Skeletal muscle tissue (tissue), 4 donors: ENCODE data around the gene TRAM2. TPM values are rescaled to one million over a fixed set of nuclear protein-coding genes. Genes with fewer than 3 reads are reported as not detected.

Source experiments
- H3K27ac ChIP-seq: one replicate; pipeline ENCODE4 v1.7.0; 2013; ENCODE audit warnings: mild to moderate bottlenecking, low read depth, low read length, inconsistent platforms
- H3K27me3 ChIP-seq, 3 donors: one replicate each; pipeline ENCODE4 v1.7.0; 2013; ENCODE audit warnings: low read length in 3 of 3; ENCODE audit not compliant: control insufficient read depth in 3 of 3, insufficient read depth in 3 of 3
- H3K36me3 ChIP-seq, 3 donors: one replicate each; pipeline ENCODE4 v1.7.0; 2013; ENCODE audit warnings: low read length in 3 of 3; ENCODE audit not compliant: control insufficient read depth in 3 of 3, insufficient read depth in 3 of 3
- H3K4me1 ChIP-seq, 3 donors: one replicate each; pipeline ENCODE4 v1.7.0; 2013; ENCODE audit warnings: low read length in 3 of 3, mild to moderate bottlenecking in 3 of 3; ENCODE audit not compliant: control insufficient read depth in 3 of 3, insufficient read depth in 3 of 3
- H3K4me3 ChIP-seq, 3 donors: one replicate each; pipeline ENCODE4 v1.7.0; 2013; ENCODE audit warnings: low read length in 3 of 3
- H3K9ac ChIP-seq, 3 donors: one replicate each; pipeline ENCODE4 v1.7.0; 2013; ENCODE audit warnings: low read length in 3 of 3, mild to moderate bottlenecking in 3 of 3, moderate library complexity in 2 of 3, low read depth in 1 of 3
- H3K9me3 ChIP-seq, 3 donors: one replicate each; pipeline ENCODE4 v1.7.0; 2013; ENCODE audit warnings: low read length in 3 of 3; ENCODE audit not compliant: control insufficient read depth in 3 of 3
- total RNA-seq: library from RNA; depleted of rRNA; stranded (reverse); fragments of >200 nt; gene quantifications from one replicate; pipeline ENCODE4 v1.2.3, GENCODE V29; 2014
- donor health status: Osteomylitis.

Gene TRAM2
- total RNA-seq, 1 donor from 2014 or later, result 13.6 TPM

DNA sequence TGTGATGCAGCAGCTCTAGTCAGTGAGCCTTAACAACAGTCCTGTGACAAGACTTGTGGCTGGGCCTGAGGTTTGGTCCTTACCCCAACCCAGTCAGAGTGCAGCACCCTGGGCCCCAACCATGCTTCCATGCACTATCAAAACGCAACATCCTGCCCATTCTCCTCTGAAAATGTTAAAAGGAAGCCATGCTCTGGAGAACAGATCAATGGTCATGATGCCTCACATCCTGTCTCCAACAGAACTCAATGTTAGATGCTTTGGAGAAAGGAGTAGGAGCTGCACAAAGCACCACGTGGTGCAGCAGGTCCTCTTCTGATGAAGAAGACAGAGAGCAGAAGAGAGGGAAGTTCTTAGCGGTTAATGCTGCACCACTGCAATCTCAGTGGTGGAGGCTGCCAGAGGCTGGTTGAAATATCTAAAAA is 41.9 kb downstream of the TRAM2 start:
- no peak overlapping the region for H3K4me3 ChIP-seq
- no peak overlapping the region for H3K27ac ChIP-seq
- H3K4me1 ChIP-seq, result peaks cover 9 to 11% (median 10%) of the 10 kb centered on the region in 3 donors
- no peak overlapping the region for H3K9ac ChIP-seq
- peaks cover 0 to 11% (median 2%) of the 10 kb centered on the region in 3 donors for H3K36me3 ChIP-seq
- no peaks in the 10 kb centered on the region for H3K27me3 ChIP-seq
- no peaks in the 10 kb centered on the region for H3K9me3 ChIP-seq

DNA sequence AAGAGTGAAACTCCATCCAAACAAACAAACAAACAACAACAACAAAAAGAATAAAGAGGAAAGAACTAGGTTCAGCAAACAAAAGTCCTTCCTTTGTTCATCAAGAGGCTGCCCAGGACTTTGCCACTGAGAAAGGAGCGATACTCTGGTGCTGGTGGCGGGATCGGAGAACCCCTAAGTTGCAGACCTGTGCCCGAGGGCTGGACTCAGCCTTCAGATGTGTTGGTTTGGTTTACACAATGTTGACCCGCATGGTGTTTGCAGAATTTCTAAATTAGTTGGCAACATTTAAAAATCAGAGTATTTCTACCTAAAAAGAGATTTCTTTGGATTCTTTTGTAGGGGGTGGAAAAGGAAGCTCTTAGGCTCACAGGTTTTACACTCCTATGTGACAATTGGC is 42.5 kb downstream of the TRAM2 start:
- Histone ChIP-seq H3K36me3 (peaks cover 0 to 11% (median 2%) of the 10 kb centered on the region in 3 donors), H3K27ac (no peak overlapping the region), H3K27me3 (no peaks in the 10 kb centered on the region), H3K9me3 (no peaks in the 10 kb centered on the region), H3K4me3 (no peak overlapping the region), H3K4me1 (peaks cover 9 to 11% (median 10%) of the 10 kb centered on the region in 3 donors), H3K9ac (no peak overlapping the region)

DNA sequence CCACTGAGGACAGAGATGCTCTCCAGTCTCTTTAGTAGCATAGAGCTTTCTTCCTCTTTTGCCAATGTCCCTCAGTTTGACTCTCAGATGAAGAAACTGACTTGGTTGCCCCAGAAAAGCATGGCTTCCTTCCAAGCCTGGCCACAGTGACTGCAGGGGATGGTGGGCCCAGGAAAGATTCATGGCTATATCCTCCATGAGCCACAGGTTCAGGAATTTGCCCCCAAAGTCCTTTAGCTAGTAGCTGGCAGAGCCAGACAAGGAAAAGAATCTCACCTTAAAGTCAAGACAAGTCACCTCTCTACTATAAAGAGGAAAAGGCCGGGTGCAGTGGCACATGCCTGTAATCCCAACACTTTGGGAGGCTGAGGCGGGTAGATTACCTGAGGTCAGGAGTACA is 43.4 kb downstream of the TRAM2 start:
- H3K9ac ChIP-seq, result no peak overlapping the region
- no peak overlapping the region for H3K27ac ChIP-seq
- H3K4me1 ChIP-seq, result peaks cover 9 to 11% (median 10%) of the 10 kb centered on the region in 3 donors
- no peaks in the 10 kb centered on the region for H3K9me3 ChIP-seq
- peaks cover 0 to 11% (median 2%) of the 10 kb centered on the region in 3 donors for H3K36me3 ChIP-seq
- no peaks in the 10 kb centered on the region for H3K27me3 ChIP-seq
- no peak overlapping the region for H3K4me3 ChIP-seq

DNA sequence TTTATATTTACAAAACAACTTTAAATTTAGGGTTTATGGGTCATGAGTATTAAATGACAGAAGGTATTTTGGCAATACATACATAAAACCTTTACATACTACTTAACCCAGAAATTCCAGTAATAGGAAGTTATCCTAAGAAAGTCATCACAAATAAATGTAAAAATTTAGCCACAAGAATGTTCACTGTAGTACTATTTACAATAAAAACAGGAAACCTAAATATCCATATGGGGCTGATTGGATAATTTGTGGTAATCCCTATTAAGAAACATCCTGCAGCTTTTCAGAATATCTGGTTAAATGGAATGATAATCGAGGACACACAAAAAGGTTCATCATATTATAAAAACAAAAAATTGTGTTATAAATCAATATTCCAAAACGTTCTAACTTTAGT is 44.4 kb downstream of the TRAM2 start:
- no peak overlapping the region for H3K9ac ChIP-seq
- no peak overlapping the region for H3K4me3 ChIP-seq
- H3K4me1 ChIP-seq, result peaks cover 2 to 6% (median 2%) of the 10 kb centered on the region in 3 donors
- no peaks in the 10 kb centered on the region for H3K9me3 ChIP-seq
- H3K27ac ChIP-seq, result no peak overlapping the region
- H3K36me3 ChIP-seq, result peaks cover 0 to 11% (median 2%) of the 10 kb centered on the region in 3 donors
- H3K27me3 ChIP-seq, result no peaks in the 10 kb centered on the region

DNA sequence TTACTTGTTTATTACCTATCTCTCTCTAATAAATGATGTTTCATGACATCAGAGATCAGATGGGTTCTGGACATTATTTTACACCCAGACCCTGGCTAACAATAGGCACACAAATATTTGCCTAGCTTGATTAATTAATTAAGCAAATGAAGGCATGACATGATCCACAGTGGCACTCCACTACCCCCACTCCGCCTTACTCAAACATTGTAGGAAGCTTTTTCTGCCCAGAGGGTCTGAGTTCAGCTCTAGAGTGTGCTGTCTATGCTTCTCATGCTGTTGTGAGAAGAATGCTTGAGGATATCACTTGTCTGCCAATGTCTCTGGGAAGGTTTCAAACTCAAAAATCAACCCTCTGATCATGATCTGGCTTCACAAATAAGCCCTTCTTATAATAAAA is 45.0 kb downstream of the TRAM2 start:
- H3K4me3 ChIP-seq, result no peak overlapping the region
- H3K27ac ChIP-seq, result no peak overlapping the region

DNA sequence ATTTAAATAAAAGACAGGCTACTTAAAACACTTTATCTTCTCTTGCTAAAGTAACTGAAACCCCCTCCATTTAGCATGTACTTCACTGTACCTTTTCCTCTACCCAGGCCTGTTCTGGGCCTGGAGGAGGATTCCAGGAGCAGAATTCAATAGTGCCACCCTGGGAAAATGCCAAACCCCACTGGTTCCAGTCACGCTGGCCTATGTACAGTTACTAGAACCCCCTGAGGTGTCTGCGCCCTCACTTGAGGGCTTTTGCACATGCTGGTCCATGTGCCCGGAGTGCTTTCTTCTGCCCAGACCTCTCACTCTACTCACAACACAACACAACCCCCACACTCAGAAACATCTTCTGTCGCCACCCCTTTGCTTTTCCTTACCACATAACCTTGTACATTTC is 45.5 kb downstream of the TRAM2 start:
- no peak overlapping the region for H3K4me3 ChIP-seq
- H3K4me1 ChIP-seq, result peaks cover 0 to 3% (median 0%) of the 10 kb centered on the region in 3 donors
- H3K27me3 ChIP-seq, result no peaks in the 10 kb centered on the region

More for the DNA sequence above, 45.0 kb downstream of the TRAM2 start:
- no peak overlapping the region for H3K9ac ChIP-seq
- no peaks in the 10 kb centered on the region for H3K9me3 ChIP-seq
- H3K4me1 ChIP-seq, result peaks cover 0 to 3% (median 0%) of the 10 kb centered on the region in 3 donors
- H3K27me3 ChIP-seq, result no peaks in the 10 kb centered on the region
- H3K36me3 ChIP-seq, result peaks cover 0 to 11% (median 2%) of the 10 kb centered on the region in 3 donors

DNA sequence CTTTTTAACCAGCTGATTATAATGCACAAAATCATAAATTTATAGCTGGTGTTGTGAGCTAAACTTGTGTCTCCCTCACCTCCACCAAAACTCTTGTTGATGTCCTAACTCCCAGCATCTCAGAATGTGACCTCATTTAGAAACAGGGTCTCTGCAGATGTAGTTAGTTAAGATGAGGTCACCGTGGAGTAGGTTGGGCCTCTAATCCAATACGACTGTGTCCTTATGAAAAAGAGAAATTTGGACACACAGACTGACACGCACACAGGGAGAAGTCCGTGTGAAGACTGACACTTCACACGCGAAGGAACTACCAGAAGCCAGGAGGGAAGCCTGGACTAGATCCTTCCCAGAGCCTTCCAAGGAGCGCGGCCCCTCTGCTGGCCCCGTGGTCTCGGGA is 46.5 kb downstream of the TRAM2 start:
- H3K9me3 ChIP-seq, result no peaks in the 10 kb centered on the region
- no peaks in the 10 kb centered on the region for H3K27me3 ChIP-seq
- no peaks in the 10 kb centered on the region for H3K4me1 ChIP-seq
- H3K27ac ChIP-seq, result no peak overlapping the region
- H3K4me3 ChIP-seq, result no peak overlapping the region
- H3K36me3 ChIP-seq, result peaks cover 0 to 11% (median 2%) of the 10 kb centered on the region in 3 donors
- no peak overlapping the region for H3K9ac ChIP-seq

More for the DNA sequence above, 45.5 kb downstream of the TRAM2 start:
- Histone ChIP-seq H3K27ac (no peak overlapping the region), H3K9me3 (no peaks in the 10 kb centered on the region), H3K9ac (no peak overlapping the region), H3K36me3 (peaks cover 0 to 11% (median 2%) of the 10 kb centered on the region in 3 donors)

DNA sequence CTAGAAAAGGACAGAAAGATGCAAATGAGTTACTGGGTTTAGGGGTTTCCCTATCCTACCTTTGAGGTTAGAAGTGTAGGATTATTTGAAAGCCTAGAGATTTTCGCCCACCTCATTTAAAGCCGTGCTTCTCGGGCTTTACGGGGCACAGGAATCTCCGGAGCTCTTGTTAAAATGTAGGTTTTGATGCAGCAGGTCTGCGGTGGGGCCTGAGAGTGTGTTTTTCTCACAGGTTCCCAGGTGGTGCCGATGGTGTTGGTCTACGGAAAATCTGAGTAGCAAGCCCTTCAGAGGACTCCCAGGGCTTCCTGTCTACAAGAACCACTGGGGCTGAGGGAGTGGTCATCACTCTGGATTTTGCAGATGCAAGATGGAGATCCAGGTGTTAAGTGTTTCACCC is 47.5 kb downstream of the TRAM2 start:
- H3K4me1 ChIP-seq, result no peaks in the 10 kb centered on the region
- no peaks in the 10 kb centered on the region for H3K9me3 ChIP-seq
- H3K27ac ChIP-seq, result no peak overlapping the region
- H3K36me3 ChIP-seq, result peaks cover 0 to 3% (median 2%) of the 10 kb centered on the region in 3 donors
- no peak overlapping the region for H3K9ac ChIP-seq
- no peaks in the 10 kb centered on the region for H3K27me3 ChIP-seq
- no peak overlapping the region for H3K4me3 ChIP-seq

DNA sequence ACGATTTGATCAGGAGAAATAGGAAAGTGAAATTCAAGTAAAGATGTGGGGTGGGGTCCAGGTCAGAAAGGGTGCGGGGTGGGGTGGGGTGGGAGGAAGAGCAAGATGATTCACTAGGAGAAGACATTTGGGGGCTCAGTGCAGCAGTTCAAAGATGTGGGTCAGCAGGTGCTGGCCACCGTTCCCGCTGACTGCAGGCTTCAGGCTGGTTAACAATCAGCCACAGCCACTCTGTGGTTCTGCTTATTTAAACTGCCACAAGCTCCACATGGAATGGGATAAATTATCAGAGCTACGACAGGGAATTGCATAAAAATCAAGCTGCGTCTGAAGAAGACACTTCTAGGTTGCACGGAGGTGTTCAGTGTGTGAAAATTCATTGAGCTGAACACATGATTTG is 49.4 kb downstream of the TRAM2 start:
- no peak overlapping the region for H3K4me3 ChIP-seq
- peaks cover 0 to 1% (median 0%) of the 10 kb centered on the region in 3 donors for H3K36me3 ChIP-seq
- H3K9me3 ChIP-seq, result no peaks in the 10 kb centered on the region
- H3K27ac ChIP-seq, result no peak overlapping the region
- H3K27me3 ChIP-seq, result no peaks in the 10 kb centered on the region
- no peak overlapping the region for H3K9ac ChIP-seq
- H3K4me1 ChIP-seq, result peaks cover 3 to 4% (median 4%) of the 10 kb centered on the region in 3 donors

DNA sequence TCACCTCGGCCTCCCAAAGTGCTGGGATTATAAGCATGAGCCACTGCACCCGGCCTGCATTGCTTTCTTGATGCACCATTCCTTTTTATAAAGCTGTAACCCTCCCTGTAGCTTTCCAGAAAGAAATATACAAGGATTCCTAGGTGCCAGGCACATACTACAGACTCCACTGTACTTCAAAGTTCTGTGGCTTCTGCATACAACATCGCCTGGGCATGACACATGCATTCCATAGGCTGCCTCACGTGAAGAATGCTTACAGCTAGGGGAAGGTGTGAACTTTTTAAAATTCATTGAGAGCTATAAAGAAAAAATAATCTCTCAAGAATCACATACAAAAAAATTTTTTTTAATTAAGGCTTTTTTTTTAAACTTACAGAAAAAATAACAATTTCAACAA is 50.2 kb downstream of the TRAM2 start:
- Histone ChIP-seq H3K36me3 (peaks cover 0 to 1% (median 0%) of the 10 kb centered on the region in 3 donors), H3K9me3 (no peaks in the 10 kb centered on the region)

More for the DNA sequence above, 50.2 kb downstream of the TRAM2 start:
- no peak overlapping the region for H3K4me3 ChIP-seq
- no peaks in the 10 kb centered on the region for H3K27me3 ChIP-seq
- H3K9ac ChIP-seq, result no peak overlapping the region
- H3K4me1 ChIP-seq, result peaks cover 8 to 9% (median 9%) of the 10 kb centered on the region in 3 donors
- H3K27ac ChIP-seq, result no peak overlapping the region
